ENCODE results near the gene TRIP6.

The TRIP6 gene

GRCh38 chr7:100859856-100860255, 7.3 kb upstream of the TRIP6 start:
- no peak overlapping the region for H3K4me3 ChIP-seq (ENCODE audit: low read depth, low read length)
- no peaks in the 10 kb centered on the region for H3K9me3 ChIP-seq (ENCODE audit: severe bottlenecking)
- no peak for TF ChIP-seq CTCF (IDR thresholded peaks at IDR 0.05; ENCODE audit: low read depth, low read length)
- no peak overlapping the region for H3K27ac ChIP-seq
- H3K27me3 ChIP-seq (ENCODE audit: insufficient read depth, low read depth, severe bottlenecking), result no peaks in the 10 kb centered on the region
- no peaks in the 10 kb centered on the region for H3K36me3 ChIP-seq
- DNase-seq, result no peak

- Histone ChIP-seq H3K36me3 (no peaks in the 10 kb centered on the region), H3K27me3 (ENCODE audit: insufficient read depth, low read depth, severe bottlenecking) (no peaks in the 10 kb centered on the region)
- DNase-seq, result no peak
Observed at GRCh38 chr7:100860702-100861615, 6.2 kb upstream of the TRIP6 start.

DNA sequence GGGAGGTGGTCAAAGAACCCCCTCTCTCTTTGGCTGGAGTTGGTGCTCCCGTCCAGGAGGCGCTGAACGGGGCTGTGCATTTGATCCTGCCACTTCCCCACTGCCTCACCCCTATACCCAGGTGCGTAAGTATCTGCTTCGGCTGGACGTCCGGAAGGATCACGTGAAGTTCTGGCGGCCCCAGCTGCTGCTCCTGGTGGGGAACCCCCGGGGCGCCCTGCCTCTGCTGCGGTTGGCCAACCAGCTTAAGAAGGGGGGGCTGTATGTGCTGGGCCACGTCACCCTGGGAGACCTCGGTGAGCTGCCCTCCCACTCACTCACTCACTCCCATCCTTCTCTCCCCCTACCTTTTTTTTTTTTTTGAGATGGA, 5.6 kb upstream of the TRIP6 start:
- Histone ChIP-seq H3K9me3 (ENCODE audit: severe bottlenecking) (no peaks in the 10 kb centered on the region), H3K27ac (no peak overlapping the region), H3K36me3 (no peaks in the 10 kb centered on the region), H3K4me3 (ENCODE audit: low read depth, low read length) (no peak overlapping the region), H3K27me3 (ENCODE audit: insufficient read depth, low read depth, severe bottlenecking) (no peaks in the 10 kb centered on the region)
- no peak for TF ChIP-seq CTCF (IDR thresholded peaks at IDR 0.05; ENCODE audit: low read depth, low read length)
- DNase-seq, result no peak

More at GRCh38 chr7:100860702-100861615, 6.2 kb upstream of the TRIP6 start:
- no peak overlapping the region for H3K27ac ChIP-seq
- no peaks in the 10 kb centered on the region for H3K9me3 ChIP-seq (ENCODE audit: severe bottlenecking)
- TF ChIP-seq CTCF (IDR thresholded peaks at IDR 0.05; ENCODE audit: low read depth, low read length), result no peak
- H3K4me3 ChIP-seq (ENCODE audit: low read depth, low read length), result no peak overlapping the region

DNA sequence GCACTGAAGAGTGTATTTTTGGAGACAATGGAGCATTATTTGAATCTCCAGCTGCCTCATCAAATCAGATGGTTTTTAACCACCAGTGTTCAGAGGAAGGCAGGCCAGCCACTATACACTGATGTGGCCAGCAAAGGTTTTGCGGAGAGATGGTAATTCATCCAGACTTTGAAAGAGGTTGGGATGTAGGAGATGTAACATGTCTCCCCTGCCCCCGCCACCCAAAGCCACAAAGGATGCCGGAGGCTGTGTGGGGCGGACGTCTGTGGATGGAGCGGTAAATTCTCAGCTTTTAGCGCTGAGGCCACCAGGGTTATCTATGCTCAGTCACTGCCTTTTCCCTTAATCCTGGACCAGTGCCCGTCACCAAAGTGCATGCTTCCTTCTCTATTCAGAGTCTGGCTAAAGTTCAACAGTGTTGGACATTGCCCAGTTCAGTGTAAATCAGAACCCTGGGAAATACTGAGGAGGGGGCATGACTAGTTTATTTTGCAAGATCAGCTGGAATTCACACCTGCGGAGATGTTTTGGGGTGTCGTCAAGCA, 3.7 kb upstream of the TRIP6 start:
- no peak for TF ChIP-seq CTCF (IDR thresholded peaks at IDR 0.05; ENCODE audit: low read depth, low read length)
- H3K36me3 ChIP-seq, result no peaks in the 10 kb centered on the region
- no peak for DNase-seq

GRCh38 chr7:100864263-100864845, 2.8 kb upstream of the TRIP6 start:
- no peak for TF ChIP-seq CTCF (IDR thresholded peaks at IDR 0.05; ENCODE audit: low read depth, low read length)
- Histone ChIP-seq H3K4me3 (ENCODE audit: low read depth, low read length) (no peak overlapping the region), H3K36me3 (no peaks in the 10 kb centered on the region), H3K27me3 (ENCODE audit: insufficient read depth, low read depth, severe bottlenecking) (no peaks in the 10 kb centered on the region), H3K27ac (no peak overlapping the region), H3K9me3 (ENCODE audit: severe bottlenecking) (no peaks in the 10 kb centered on the region)
- DNase-seq, result no peak

More for the DNA sequence above, 3.7 kb upstream of the TRIP6 start:
- Histone ChIP-seq H3K27ac (no peak overlapping the region), H3K27me3 (ENCODE audit: insufficient read depth, low read depth, severe bottlenecking) (no peaks in the 10 kb centered on the region), H3K4me3 (ENCODE audit: low read depth, low read length) (no peak overlapping the region), H3K9me3 (ENCODE audit: severe bottlenecking) (no peaks in the 10 kb centered on the region)
